ENCODE data around the gene SETD2. TPM values are rescaled to one million over a fixed set of nuclear protein-coding genes. Genes with fewer than 3 reads are reported as not detected.

Gene SETD2
- polyA plus RNA-seq, 1 experiment: 30.8 TPM

DNA sequence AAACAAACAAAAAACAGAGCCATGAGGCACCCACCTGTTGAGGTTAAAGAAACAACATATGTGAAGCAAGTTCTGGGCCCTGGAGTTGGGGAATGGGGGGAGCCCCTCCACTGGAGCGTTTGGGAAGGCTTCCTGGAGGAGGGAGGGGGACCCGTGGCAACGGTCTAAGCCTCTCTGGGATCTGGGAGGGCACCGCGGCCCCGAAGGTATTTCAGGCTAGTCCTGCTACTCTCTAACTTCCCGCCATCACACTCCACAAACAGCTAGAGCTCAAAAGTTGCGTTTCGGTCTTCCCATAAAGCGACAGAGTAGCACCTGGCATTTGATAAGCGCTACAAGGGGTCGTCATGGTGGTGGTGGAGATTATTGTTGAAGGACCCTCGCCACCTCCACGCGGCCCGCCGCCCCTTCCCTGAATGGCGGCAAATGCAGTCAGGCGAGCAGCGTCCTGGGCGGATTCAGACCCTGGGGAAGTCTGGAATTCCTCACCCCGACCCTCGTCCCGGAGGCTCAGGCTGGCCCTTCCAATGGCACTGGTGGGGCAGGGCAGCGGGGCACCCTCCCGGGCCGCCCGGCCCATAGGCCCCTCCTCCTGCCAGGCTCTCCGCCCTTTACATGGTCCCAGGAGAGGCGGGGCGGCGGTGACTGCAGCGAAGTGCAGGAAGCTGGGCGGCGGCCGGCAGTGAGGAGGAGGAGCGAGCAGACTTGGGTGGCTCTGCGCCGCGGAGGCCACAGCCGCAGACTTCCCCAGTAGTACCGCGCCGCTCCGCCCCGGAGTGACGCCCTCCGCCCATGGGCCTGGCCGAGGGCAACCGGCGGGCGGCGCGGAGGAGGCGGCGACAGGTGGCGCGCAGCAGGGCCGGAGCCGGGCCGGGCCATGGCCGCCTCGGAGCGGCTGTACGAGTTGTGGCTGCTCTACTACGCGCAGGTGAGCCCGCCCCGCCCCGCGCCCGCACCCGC lies 184.6 kb downstream of the SETD2 start, which contains the start of gene NBEAL2:
NBEAL2 (plus strand) TSS at position 682 of the 960 bp plus-strand sequence; CDS start at position 878, 196 bp downstream.
- TF ChIP-seq, protein P1, sequence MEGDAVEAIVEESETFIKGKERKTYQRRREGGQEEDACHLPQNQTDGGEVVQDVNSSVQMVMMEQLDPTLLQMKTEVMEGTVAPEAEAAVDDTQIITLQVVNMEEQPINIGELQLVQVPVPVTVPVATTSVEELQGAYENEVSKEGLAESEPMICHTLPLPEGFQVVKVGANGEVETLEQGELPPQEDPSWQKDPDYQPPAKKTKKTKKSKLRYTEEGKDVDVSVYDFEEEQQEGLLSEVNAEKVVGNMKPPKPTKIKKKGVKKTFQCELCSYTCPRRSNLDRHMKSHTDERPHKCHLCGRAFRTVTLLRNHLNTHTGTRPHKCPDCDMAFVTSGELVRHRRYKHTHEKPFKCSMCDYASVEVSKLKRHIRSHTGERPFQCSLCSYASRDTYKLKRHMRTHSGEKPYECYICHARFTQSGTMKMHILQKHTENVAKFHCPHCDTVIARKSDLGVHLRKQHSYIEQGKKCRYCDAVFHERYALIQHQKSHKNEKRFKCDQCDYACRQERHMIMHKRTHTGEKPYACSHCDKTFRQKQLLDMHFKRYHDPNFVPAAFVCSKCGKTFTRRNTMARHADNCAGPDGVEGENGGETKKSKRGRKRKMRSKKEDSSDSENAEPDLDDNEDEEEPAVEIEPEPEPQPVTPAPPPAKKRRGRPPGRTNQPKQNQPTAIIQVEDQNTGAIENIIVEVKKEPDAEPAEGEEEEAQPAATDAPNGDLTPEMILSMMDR (IDR thresholded peaks at IDR 0.05; ENCODE audit: low read depth, low read length): no peak
- POLR2A ChIA-PET: interaction anchor here (0.8 to 1.8 kb wide), 4 partner anchors 14 to 43 kb away, joined by 3 to 8 read pairs (median 4); no protein-coding TSS in a partner anchor
- H3K4me3 ChIP-seq (ENCODE audit: low read depth, low read length): peak within 1 kb of the TSS; percentile 75
- no peaks in the 10 kb centered on the region for H3K27me3 ChIP-seq (ENCODE audit: control insufficient read depth, insufficient read depth, low read length)
- peak; percentile 64 for DNase-seq (ENCODE audit: low read depth, low spot score)
- peak within 1 kb of the TSS; percentile 3 for H3K27ac ChIP-seq (ENCODE audit: low read depth, low read length)
- H3K9me3 ChIP-seq (ENCODE audit: control insufficient read depth, insufficient read depth, low read length): no peaks in the 10 kb centered on the region; the same call in 1 of the 2 replicates
- CTCF ChIA-PET: interaction anchor here (0.6 to 1.5 kb wide), 2 partner anchors 44 to 382 kb away, joined by 3 to 6 read pairs; no protein-coding TSS in a partner anchor

DNA sequence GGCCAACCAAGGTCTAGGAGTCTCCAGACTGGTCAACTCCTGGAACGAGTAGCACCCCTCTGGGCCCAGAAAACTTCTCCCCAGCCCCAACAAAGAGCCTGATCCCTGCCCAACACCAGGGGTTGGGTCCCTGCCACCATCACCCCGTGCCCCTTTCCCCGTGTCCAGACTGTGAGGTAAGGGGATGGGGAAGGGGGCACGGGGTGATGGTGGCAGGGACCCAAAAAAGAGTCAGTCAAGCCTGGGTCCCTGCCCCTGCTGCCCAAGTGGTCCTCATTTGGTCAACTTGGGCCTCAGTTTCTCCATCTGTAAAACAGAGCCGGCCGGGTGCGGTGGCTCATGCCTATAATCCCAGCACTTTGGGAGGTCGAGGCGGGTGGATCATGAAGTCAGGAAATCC lies 185.5 kb downstream of the SETD2 start:
- ChIA-PET POLR2A (no interaction called here), CTCF (no interaction called here)
- no peak for DNase-seq (ENCODE audit: low read depth, low spot score)
- Histone ChIP-seq H3K27ac (ENCODE audit: low read depth, low read length) (no peak overlapping the region), H3K4me3 (ENCODE audit: low read depth, low read length) (no peak overlapping the region), H3K27me3 (ENCODE audit: control insufficient read depth, insufficient read depth, low read length) (no peaks in the 10 kb centered on the region), H3K9me3 (ENCODE audit: control insufficient read depth, insufficient read depth, low read length) (no peaks in the 10 kb centered on the region; the same call in 1 of the 2 replicates)
- TF ChIP-seq, protein P1 (IDR thresholded peaks at IDR 0.05; ENCODE audit: low read depth, low read length): no peak

DNA sequence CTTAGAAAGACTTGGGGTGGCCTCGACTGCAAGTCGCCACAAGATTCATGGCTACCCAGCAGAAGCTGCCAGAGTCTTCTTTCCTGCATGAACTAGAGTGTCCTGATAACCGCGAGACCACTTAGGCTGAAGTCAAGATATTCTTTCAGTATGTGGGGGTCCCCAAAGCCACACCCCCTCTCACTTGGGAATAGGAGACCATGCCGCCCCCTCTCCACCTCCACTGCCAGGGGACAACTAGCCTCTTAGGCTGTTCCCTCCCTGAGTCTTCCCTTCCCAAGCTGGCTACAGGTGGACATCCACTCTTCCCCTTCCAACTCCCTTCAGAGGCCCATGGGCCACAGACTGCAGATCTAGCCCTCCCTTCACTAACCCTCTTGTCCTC lies 186.1 kb downstream of the SETD2 start:
- DNase-seq (ENCODE audit: low read depth, low spot score): no peak
- no peak overlapping the region for H3K4me3 ChIP-seq (ENCODE audit: low read depth, low read length)
- H3K27ac ChIP-seq (ENCODE audit: low read depth, low read length): no peak overlapping the region
- ChIA-PET CTCF (interaction anchor here (1.1 kb wide), 1 partner anchor 54 kb away, joined by 5 read pairs; no protein-coding TSS in a partner anchor), POLR2A (no interaction called here)
- H3K27me3 ChIP-seq (ENCODE audit: control insufficient read depth, insufficient read depth, low read length): no peaks in the 10 kb centered on the region
- no peaks in the 10 kb centered on the region; the same call in 1 of the 2 replicates for H3K9me3 ChIP-seq (ENCODE audit: control insufficient read depth, insufficient read depth, low read length)
- TF ChIP-seq, protein P1 (IDR thresholded peaks at IDR 0.05; ENCODE audit: low read depth, low read length): no peak

DNA sequence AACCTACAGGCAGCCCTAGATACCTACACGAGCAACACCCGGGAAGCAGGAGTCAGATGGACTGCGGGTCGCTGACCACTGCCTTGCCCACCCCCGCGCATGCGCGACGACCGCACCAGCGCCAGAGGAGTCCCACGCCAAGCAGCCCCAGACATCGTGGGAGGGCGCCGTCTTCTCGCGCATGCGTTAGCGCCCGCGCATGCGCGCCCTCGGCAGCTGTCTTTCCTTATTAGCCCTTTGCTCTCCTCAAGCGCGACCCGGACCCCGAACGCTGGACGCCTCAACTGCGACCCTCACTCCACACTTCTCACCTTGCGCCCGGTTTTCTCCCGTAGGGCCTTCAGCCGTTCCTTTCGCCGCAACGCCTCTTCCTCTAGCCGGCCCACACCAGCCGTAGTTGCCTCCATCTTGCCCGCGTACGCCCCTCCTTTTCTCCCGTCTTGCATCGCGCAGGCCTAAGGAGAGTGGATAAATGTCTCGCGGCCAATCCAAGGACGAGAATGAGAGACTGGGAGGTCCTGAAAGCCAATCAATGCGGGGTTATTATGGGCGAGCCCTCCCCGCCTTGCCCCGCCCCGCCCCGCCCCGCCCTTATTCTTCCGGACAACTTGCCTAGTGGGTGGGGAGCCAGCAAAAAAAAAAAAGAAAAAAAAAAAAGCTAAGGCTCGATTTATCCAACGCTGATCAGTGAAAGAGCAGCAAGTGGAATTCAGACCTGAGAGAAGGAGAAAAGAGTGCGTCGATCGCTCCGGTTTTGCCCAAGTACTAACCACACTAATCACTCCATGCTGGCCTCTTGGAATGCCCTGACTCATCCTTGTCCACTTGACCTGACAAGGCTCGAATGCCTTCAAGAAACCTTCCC lies 187.4 kb downstream of the SETD2 start, which contains the start of gene CCDC12:
CCDC12 (minus strand) TSS at position 420 of the 865 bp plus-strand sequence; CDS start at position 407, 13 bp downstream.
- CTCF ChIA-PET: interaction anchor here (0.6 to 1.7 kb wide), 3 partner anchors 41 to 489 kb away, joined by 3 to 6 read pairs (median 5); no protein-coding TSS in a partner anchor
- Histone ChIP-seq H3K27me3 (ENCODE audit: control insufficient read depth, insufficient read depth, low read length) (no peaks in the 10 kb centered on the region), H3K27ac (ENCODE audit: low read depth, low read length) (peak within 1 kb of the TSS; percentile 94), H3K4me3 (ENCODE audit: low read depth, low read length) (peak within 1 kb of the TSS; percentile 90), H3K9me3 (ENCODE audit: control insufficient read depth, insufficient read depth, low read length) (no peaks in the 10 kb centered on the region; the same call in 1 of the 2 replicates)
- DNase-seq (ENCODE audit: low read depth, low spot score): peak; percentile 98
- TF ChIP-seq, protein P1 (IDR thresholded peaks at IDR 0.05; ENCODE audit: low read depth, low read length): no peak
- POLR2A ChIA-PET: interaction anchor here (0.5 to 1.9 kb wide), 12 partner anchors 11 to 1287 kb away, joined by 3 to 15 read pairs (median 4); no protein-coding TSS in a partner anchor
